MM.1S (cell line): ENCODE data around the gene JAG1.

Experiments used
- CTCF ChIP-seq: fragments of 300-600 bp; sonication (generic); IDR thresholded peaks from 2 replicates; pipeline ENCODE4 v1.5.1; 2016; ENCODE audit warnings: antibody characterized with exemption, low read length, mixed read lengths
- EZH2 ChIP-seq: fragments of 300-600 bp; sonication (generic); optimal IDR thresholded peaks from 2 replicates; pipeline ENCODE3; 2017; ENCODE audit warnings: low read depth, mild to moderate bottlenecking, antibody characterized with exemption, low read length, mixed read lengths
- EZH2phosphoT487 ChIP-seq: fragments of 300-600 bp; sonication (generic); IDR thresholded peaks from 2 replicates; pipeline ENCODE4 v1.6.1; 2018; ENCODE audit warnings: antibody characterized with exemption, low read length

- TF ChIP-seq CTCF = no peak
- TF ChIP-seq EZH2phosphoT487 = no peak
- TF ChIP-seq EZH2 = no peak
Measured at GRCh38 chr20:10597637-10598036, 76.2 kb downstream of the JAG1 start.
